PC-3 (cell line): ENCODE results near the gene CERS6. TPM values are rescaled to one million over a fixed set of nuclear protein-coding genes. Genes with fewer than 3 reads are reported as not detected.

ENCODE experiments used
- ATAC-seq: fragments of 200-7000 bp; cut with Tn5 transposase; 2 replicates; pipeline ENCODE4 v1.9.1; 2020; ENCODE audit warnings: mild to moderate bottlenecking, moderate library complexity
- BruUV-seq: library from RNA; stranded (reverse); fragments of 400-500 nt; replicated peaks from 2 replicates; lab custom pipeline; 2021; lab: Mats Ljungman, UMichigan
- CTCF ChIA-PET: fragments of 300-600 bp; sonication (Branson Sonifier 250); formaldehyde crosslinking; loops from one replicate; lab custom pipeline; 2022; ENCODE audit warnings: antibody characterized with exemption; lab: Charles Lee
- POLR2A ChIA-PET: fragments of 300-600 bp; sonication (Branson Sonifier 250); formaldehyde crosslinking; loops from one replicate; lab custom pipeline; 2022; ENCODE audit warnings: antibody characterized with exemption; ENCODE audit not compliant: unreplicated experiment; lab: Charles Lee
- DNase-seq: peaks from one replicate; pipeline ENCODE4 v3.0.0-alpha.2; 2015
- H2AFZ ChIP-seq: fragments of 300-600 bp; sonication (generic); 2 replicates; pipeline ENCODE4 v1.6.0; 2016; ENCODE audit warnings: antibody characterized with exemption, low read length
- H3F3A ChIP-seq: fragments of 300-600 bp; sonication (generic); one replicate; pipeline ENCODE4 v1.6.0; 2017; ENCODE audit warnings: antibody characterized with exemption, low read length, control low read depth, mild to moderate bottlenecking; ENCODE audit not compliant: unreplicated experiment
- H3K27ac ChIP-seq: fragments of 300-600 bp; sonication (generic); 2 replicates; pipeline ENCODE4 v1.5.1; 2016; ENCODE audit warnings: mild to moderate bottlenecking, low read length
- H3K27me3 ChIP-seq: fragments of 300-600 bp; sonication (generic); 2 replicates; pipeline ENCODE4 v1.6.1; 2016; ENCODE audit warnings: low read length, mixed read lengths
- H3K36me3 ChIP-seq: fragments of 300-600 bp; sonication (generic); 2 replicates; pipeline ENCODE4 v1.6.1; 2016; ENCODE audit warnings: low read depth, mixed run types, low read length, mixed read lengths
- H3K4me1 ChIP-seq: fragments of 300-600 bp; sonication (generic); 2 replicates; pipeline ENCODE4 v1.5.1; 2016; ENCODE audit warnings: low read length; ENCODE audit not compliant: insufficient read depth
- H3K4me2 ChIP-seq: fragments of 300-600 bp; sonication (generic); 2 replicates; pipeline ENCODE4 v1.6.0; 2016; ENCODE audit warnings: low read length
- H3K4me3 ChIP-seq: fragments of 300-600 bp; sonication (generic); 2 replicates; pipeline ENCODE4 v1.5.1; 2016; ENCODE audit warnings: mild to moderate bottlenecking, low read length, mixed read lengths
- H3K79me2 ChIP-seq: fragments of 300-600 bp; sonication (generic); 2 replicates; pipeline ENCODE4 v1.6.1; 2017; ENCODE audit warnings: low read length, mixed read lengths
- H3K9ac ChIP-seq: fragments of 300-600 bp; sonication (generic); 2 replicates; pipeline ENCODE4 v1.6.0; 2016; ENCODE audit warnings: mild to moderate bottlenecking, low read length
- H3K9me2 ChIP-seq: fragments of 300-600 bp; sonication (generic); replicated peaks from 2 replicates; pipeline ENCODE4 v1.6.1; 2016; ENCODE audit warnings: mixed run types, low read length, mixed read lengths
- H3K9me3 ChIP-seq: fragments of 300-600 bp; sonication (generic); 2 replicates; pipeline ENCODE4 v1.6.1; 2016; ENCODE audit warnings: low read length, mixed read lengths
- H4K20me1 ChIP-seq: fragments of 300-600 bp; sonication (generic); 2 replicates; pipeline ENCODE4 v1.6.1; 2016; ENCODE audit warnings: low read length, mixed read lengths
- CTCF ChIP-seq: fragments of 300-600 bp; sonication (generic); conservative IDR thresholded peaks from 2 replicates; pipeline ENCODE4 v1.5.1; 2017; ENCODE audit warnings: antibody characterized with exemption, low read depth, mild to moderate bottlenecking, low read length
- EZH2 ChIP-seq: fragments of 300-600 bp; sonication (generic); IDR thresholded peaks from one replicate; pipeline ENCODE4 v1.6.1; 2017; ENCODE audit warnings: antibody characterized with exemption, mild to moderate bottlenecking, low read length; ENCODE audit not compliant: unreplicated experiment
- EZH2phosphoT487 ChIP-seq: fragments of 300-600 bp; sonication (generic); IDR thresholded peaks from 2 replicates; pipeline ENCODE4 v1.6.1; 2018; ENCODE audit warnings: mild to moderate bottlenecking, antibody characterized with exemption, low read length, borderline replicate concordance
- intact Hi-C: fragments of 100-400 bp; cut with micrococcal nuclease; formaldehyde crosslinking; loops from 2 replicates; pipeline ENCODE4 v1.9.0; 2023
- total RNA-seq: library from RNA; depleted of rRNA; stranded (reverse); fragments of >200 nt; gene quantifications from 2 replicates; pipeline ENCODE4 v1.2.3, GENCODE V29; 2014

CERS6 gene
- total RNA-seq, 1 experiment from 2014 or later = 24.2 TPM

- BruUV-seq = no TSS peak
- peak; percentile 83 for DNase-seq
Observed at GRCh38 chr2:168773719-168774521, 317.8 kb downstream of the CERS6 start.

GRCh38 chr2:168775837-168776236 lies 319.8 kb downstream of the CERS6 start:
- CTCF ChIA-PET = no interaction called here
- Histone ChIP-seq H4K20me1 (no peaks in the 10 kb centered on the region), H3K27ac (no peak overlapping the region), H3K79me2 (no peaks in the 10 kb centered on the region), H3K4me3 (no peak overlapping the region), H3K4me2 (no peak overlapping the region), H3F3A (no peaks in the 10 kb centered on the region), H3K9me2 (no peaks in the 10 kb centered on the region), H3K9me3 (no peaks in the 10 kb centered on the region), H2AFZ (no peak overlapping the region), H3K4me1 (no peaks in the 10 kb centered on the region), H3K27me3 (no peaks in the 10 kb centered on the region), H3K36me3 (no peaks in the 10 kb centered on the region), H3K9ac (no peak overlapping the region)
- POLR2A ChIA-PET = no interaction called here
- TF ChIP-seq CTCF = no peak
- TF ChIP-seq EZH2 = no peak
- TF ChIP-seq EZH2phosphoT487 = no peak
- ATAC-seq (no peak), DNase-seq (no peak)
- no TSS peak for BruUV-seq
- intact Hi-C loops = no loop called here

More at GRCh38 chr2:168773719-168774521, 317.8 kb downstream of the CERS6 start:
- H3F3A ChIP-seq = no peaks in the 10 kb centered on the region
- ATAC-seq = peak; percentile 80
- no peaks in the 10 kb centered on the region for H3K9me2 ChIP-seq
- no peaks in the 10 kb centered on the region for H3K36me3 ChIP-seq
- intact Hi-C loops = loop anchor here (1.0 kb wide), 1 partner anchor 146 kb away; no protein-coding TSS in a partner anchor
- ChIA-PET CTCF (interaction anchor here (0.6 kb wide), 1 partner anchor 151 kb away, joined by 3 read pairs; no protein-coding TSS in a partner anchor), POLR2A (no interaction called here)
- H2AFZ ChIP-seq = no peak overlapping the region
- TF ChIP-seq EZH2phosphoT487 (no peak), CTCF (peak; percentile 98), EZH2 (no peak)
- no peak overlapping the region for H3K27ac ChIP-seq
- no peaks in the 10 kb centered on the region for H3K4me1 ChIP-seq
- H3K4me3 ChIP-seq = no peak overlapping the region
- H3K9me3 ChIP-seq = no peaks in the 10 kb centered on the region
- H3K27me3 ChIP-seq = no peaks in the 10 kb centered on the region
- no peaks in the 10 kb centered on the region for H3K79me2 ChIP-seq
- no peak overlapping the region for H3K9ac ChIP-seq
- H3K4me2 ChIP-seq = no peak overlapping the region
- no peaks in the 10 kb centered on the region for H4K20me1 ChIP-seq

- no TSS peak for BruUV-seq
- no peak for ATAC-seq
Observed at GRCh38 chr2:168780669-168781071, 324.6 kb downstream of the CERS6 start.

More at GRCh38 chr2:168780669-168781071, 324.6 kb downstream of the CERS6 start:
- ChIA-PET POLR2A (no interaction called here), CTCF (no interaction called here)
- Histone ChIP-seq H3K36me3 (no peaks in the 10 kb centered on the region), H3K27ac (no peak overlapping the region), H3K9me2 (no peaks in the 10 kb centered on the region), H3K4me2 (no peak overlapping the region), H3K9ac (no peak overlapping the region), H3K4me1 (peaks cover 5% of the 10 kb centered on the region), H3F3A (no peaks in the 10 kb centered on the region), H3K4me3 (no peak overlapping the region), H4K20me1 (no peaks in the 10 kb centered on the region), H3K79me2 (no peaks in the 10 kb centered on the region), H3K27me3 (no peaks in the 10 kb centered on the region), H2AFZ (no peak overlapping the region), H3K9me3 (no peaks in the 10 kb centered on the region)
- DNase-seq = peak; percentile 59
- intact Hi-C loops = no loop called here
- TF ChIP-seq CTCF = no peak
- no peak for TF ChIP-seq EZH2phosphoT487
- TF ChIP-seq EZH2 = no peak
